Right cardiac atrium (tissue), 5 donors: ENCODE data around the gene IMMP2L. TPM values are rescaled to one million over a fixed set of nuclear protein-coding genes. Genes with fewer than 3 reads are reported as not detected.
"Not testable (repeated sequence)": the region's sequence is repeated elsewhere in the genome, so short reads cannot be mapped to it uniquely, and the experiment has no call there.

ENCODE experiments used
- ATAC-seq, 2 donors: fragments of 200-7000 bp; cut with Tn5 transposase; one replicate each; pipeline versions ENCODE4 v1.8.0 to v1.9.1; 2020; ENCODE audit warnings: moderate library complexity in 2 of 2, mild to moderate bottlenecking in 1 of 2
- DNase-seq, 3 donors: peaks; one replicate each; pipeline ENCODE4 v3.0.0-alpha.2; 2020
- H3K27ac ChIP-seq: one replicate; pipeline ENCODE4 v1.5.1; 2013; ENCODE audit warnings: mild to moderate bottlenecking, low read length, control low read depth, moderate library complexity
- H3K27me3 ChIP-seq: one replicate; pipeline ENCODE4 v1.6.1; 2013; ENCODE audit not compliant: control insufficient read depth, insufficient read depth
- H3K4me1 ChIP-seq: one replicate; pipeline ENCODE4 v1.6.1; 2013; ENCODE audit warnings: low read length; ENCODE audit not compliant: control insufficient read depth, insufficient read depth
- H3K4me3 ChIP-seq: one replicate; pipeline ENCODE4 v1.5.1; 2013; ENCODE audit warnings: low read length, control low read depth
- H3K9me3 ChIP-seq: one replicate; pipeline ENCODE4 v1.6.1; 2013; ENCODE audit warnings: low read length; ENCODE audit not compliant: control insufficient read depth
- whole genome bisulfite sequencing: extraction: QIAGEN DNeasy Blood & Tissue Kit; methylation state at CpG from one replicate; pipeline ENCODE4 v1.1.7; 2013; 5-methylcytosine and 5-hydroxymethylcytosine counted together
- intact Hi-C, 4 donors: fragments of 100-400 bp; cut with DNase I; formaldehyde crosslinking; loops; one replicate each; pipeline versions ENCODE4 v1.11.0 to v1.14.0; 2022 to 2023
- polyA plus RNA-seq: library from polyadenylated mRNA; stranded (reverse); fragments of 200-250 nt; gene quantifications from one replicate; pipeline ENCODE4 v1.2.3, GENCODE V29; 2013
- total RNA-seq, 4 donors: library from RNA; stranded (reverse); fragmentation: NEBNext Ultra II Directional; extraction: Animal tissue kit (Norgen Biotek cat#: 25700); gene quantifications; one replicate each; pipeline ENCODE4 v1.2.1, GENCODE V29; 2021
- donor health status: healthy with polysubstance abuse.
- donor health status: DM: no; HTN: yes; CAD: no.
- donor health status: DM: no; HTN: no; CAD: no.
- donor health status: DM: no; HTN: yes; CAD: no; lungs with severe emphysema.
- donor health status: DM: yes; HTN: yes; CAD: no.

Gene IMMP2L
- total and polyA plus RNA-seq, 5 donors: 6.6 to 16.2 (median 13.9) TPM

DNA sequence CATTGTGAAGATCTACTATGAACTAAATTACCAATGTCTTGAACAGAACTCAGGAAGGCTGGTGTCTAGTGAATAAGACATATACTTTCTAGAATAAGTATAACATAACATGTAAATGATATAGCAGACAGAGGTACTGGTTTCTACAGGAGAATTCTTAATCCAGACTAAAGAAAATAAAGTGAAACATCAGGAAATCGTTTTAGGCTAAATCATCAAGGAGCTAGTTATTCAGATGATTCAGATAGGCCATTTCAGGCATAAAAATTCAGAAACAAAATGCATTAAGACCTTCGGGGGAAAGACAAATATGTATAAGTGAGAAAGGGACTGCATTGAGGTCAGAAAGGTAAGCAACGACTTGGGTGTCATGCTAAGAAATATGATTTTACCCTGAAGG, 300.8 kb downstream of the IMMP2L start:
- Histone ChIP-seq H3K27me3 (no peaks in the 10 kb centered on the region), H3K4me3 (no peak overlapping the region), H3K4me1 (peaks cover 2% of the 10 kb centered on the region), H3K27ac (no peak overlapping the region), H3K9me3 (no peaks in the 10 kb centered on the region)
- 90% methylated on average over 3 of the region's 3 CpGs for WGBS
- ATAC-seq (no peak), DNase-seq (no peak)
- intact Hi-C loops: no loop called here

DNA sequence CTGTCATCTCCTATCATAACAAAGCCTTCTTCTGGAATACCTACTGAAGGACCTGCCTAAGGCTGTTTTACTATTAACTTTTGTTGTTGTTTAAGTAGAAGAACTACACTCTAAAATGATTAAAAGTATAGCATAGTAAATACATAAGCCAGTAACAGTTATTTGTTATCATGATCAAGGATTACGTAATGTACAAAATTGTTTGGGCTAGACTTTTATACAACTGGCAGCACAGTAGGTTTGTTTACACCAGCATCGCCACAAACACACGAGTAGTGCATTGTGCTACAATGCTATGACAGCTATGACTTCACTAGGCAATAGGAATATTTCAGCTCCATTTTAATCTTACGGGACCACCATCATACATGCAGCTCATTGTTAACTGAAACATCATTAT, 302.3 kb downstream of the IMMP2L start:
- 95% methylated on average over 4 of the region's 4 CpGs for WGBS
- H3K4me1 ChIP-seq: peaks cover 2% of the 10 kb centered on the region
- no peak for ATAC-seq
- H3K4me3 ChIP-seq: no peak overlapping the region
- no peaks in the 10 kb centered on the region for H3K9me3 ChIP-seq
- DNase-seq: no peak
- no peaks in the 10 kb centered on the region for H3K27me3 ChIP-seq
- intact Hi-C loops: no loop called here
- no peak overlapping the region for H3K27ac ChIP-seq

DNA sequence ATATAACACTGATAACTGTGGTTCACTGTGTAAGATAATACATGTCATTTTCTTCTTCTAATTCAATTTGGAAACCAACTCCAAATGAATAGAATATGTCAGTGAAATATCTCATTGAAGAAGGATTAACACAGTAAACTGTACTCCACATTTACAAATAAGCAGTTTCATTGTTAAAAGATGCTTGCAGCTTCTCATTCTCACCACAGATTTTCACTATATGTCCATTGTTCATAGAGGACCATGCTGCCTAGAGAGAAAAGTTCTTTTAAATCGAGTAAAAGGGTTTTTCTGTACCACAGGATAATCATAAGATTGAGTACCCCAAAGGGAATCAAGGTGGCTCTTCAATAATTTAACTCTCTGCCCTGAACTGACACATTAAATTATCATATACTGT, 305.9 kb downstream of the IMMP2L start:
- Histone ChIP-seq H3K4me3 (no peak overlapping the region), H3K9me3 (no peaks in the 10 kb centered on the region), H3K27me3 (no peaks in the 10 kb centered on the region), H3K4me1 (no peaks in the 10 kb centered on the region), H3K27ac (no peak overlapping the region)
- intact Hi-C loops: no loop called here
- WGBS: 80% methylated on average over 1 of the region's 1 CpG
- no peak for DNase-seq
- ATAC-seq: no peak

DNA sequence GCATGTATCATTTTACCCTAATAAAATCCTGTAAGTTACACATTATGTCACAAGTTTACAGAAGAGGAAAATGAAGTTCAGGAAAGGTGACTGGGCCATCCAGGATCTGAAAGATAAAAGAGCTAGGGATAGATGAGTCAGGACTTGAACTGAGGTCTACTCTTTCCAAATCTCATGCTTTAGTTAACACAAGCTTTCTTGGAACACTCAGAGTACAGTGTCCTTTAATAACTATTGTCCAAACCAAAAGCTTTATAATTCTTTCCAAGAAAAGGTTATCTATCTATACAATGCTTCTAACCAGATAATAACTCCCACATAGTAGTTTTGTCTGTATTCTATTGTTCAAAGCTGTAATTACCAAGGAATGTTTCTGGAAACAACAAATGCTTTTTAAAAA, 306.7 kb downstream of the IMMP2L start:
- intact Hi-C loops: no loop called here
- H3K27ac ChIP-seq: no peak overlapping the region
- no peaks in the 10 kb centered on the region for H3K4me1 ChIP-seq
- H3K4me3 ChIP-seq: no peak overlapping the region
- ATAC-seq: no peak
- H3K9me3 ChIP-seq: no peaks in the 10 kb centered on the region
- DNase-seq: no peak
- H3K27me3 ChIP-seq: no peaks in the 10 kb centered on the region

DNA sequence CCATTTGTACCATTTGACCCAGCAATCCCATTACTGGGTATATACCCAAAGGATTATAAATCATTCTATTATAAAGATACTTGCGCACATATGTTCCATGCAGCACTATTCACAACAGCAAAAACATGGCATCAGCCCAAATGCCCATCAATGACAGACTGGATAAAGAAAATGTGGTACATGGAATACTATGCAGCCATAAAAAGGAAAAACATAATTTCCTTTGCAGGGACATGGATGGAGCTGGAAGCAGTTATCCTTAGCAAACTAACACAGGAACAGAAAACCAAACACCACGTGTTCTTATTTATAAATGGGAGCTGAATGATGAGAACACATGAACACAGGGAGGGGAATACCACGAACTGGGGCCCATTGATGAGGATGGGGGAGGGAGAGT, 310.9 kb downstream of the IMMP2L start:
- H3K27ac ChIP-seq, H3K27me3 ChIP-seq, intact Hi-C loops, DNase-seq, H3K4me3 ChIP-seq, H3K9me3 ChIP-seq, ATAC-seq, H3K4me1 ChIP-seq: not testable (repeated sequence)
- 96% methylated on average over 3 of the region's 3 CpGs for WGBS

DNA sequence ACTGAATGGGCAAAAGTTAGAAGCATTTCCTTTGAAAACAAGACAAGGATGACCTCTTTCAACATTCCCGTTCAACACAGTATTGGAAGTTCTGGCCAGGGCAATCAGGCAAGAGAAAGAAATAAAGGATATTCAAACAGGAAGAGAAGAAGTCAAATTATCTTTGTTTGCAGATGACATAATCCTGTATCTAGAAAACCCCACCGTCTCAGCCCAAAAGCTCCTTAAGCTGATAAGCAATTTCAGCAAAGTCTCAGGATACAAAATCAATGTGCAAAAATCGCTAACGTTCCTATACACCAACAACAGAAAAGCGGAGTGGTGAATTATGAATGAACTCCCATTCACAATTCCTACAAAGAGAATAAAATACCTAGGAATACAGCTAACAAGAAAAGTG, 312.5 kb downstream of the IMMP2L start:
- WGBS: 84% methylated on average over 5 of the region's 5 CpGs
- H3K9me3 ChIP-seq, H3K27ac ChIP-seq, DNase-seq, intact Hi-C loops, ATAC-seq, H3K27me3 ChIP-seq, H3K4me3 ChIP-seq, H3K4me1 ChIP-seq: not testable (repeated sequence)

DNA sequence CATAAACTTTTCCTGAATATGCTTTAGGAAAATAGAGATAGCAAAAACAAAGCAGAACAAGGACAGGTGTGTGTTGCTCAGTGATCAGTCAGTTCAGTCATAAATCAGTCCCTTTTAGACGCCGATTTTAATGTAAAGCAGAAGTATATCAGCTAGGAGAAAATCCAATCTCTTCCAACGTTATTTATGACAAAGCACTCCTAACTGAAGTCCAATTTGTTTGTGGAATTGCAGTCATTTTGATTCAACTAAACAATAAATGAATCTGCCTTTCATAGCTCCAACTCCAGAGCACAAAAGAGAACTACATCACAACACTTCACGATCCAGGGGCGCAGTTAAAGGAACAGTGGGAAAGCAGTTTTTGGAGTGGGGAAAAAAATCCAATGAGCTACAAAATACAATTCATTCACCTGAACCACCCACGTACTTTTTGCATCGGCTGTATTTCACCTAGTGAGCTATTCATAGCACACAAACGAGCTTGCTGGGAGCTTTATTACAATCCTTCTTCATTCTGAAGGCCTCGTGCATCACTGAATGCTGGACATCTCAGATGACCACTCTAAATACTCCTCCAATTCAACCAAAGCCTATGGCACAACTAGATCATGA, 320.0 kb downstream of the IMMP2L start:
- ATAC-seq: no peak
- H3K27me3 ChIP-seq: no peaks in the 10 kb centered on the region

DNA sequence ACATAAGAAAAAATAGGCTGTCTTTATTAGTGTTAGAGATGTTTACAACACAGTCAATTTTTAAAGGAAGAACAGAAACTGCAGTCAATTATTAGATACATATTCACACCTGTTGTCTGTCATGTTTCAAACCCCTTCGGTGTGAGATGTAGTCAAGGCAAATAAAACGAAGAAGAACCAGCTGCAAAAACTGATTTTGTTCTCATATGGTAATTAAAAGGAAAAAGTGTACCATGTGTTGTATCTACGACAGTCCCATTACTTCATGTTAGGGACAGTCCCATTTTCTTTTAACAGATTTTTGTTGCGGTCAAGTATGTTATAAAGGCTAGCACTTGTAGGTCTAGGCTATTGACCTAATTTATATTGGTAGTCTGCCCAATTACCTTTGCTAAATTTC, 321.9 kb downstream of the IMMP2L start:
- ATAC-seq: no peak
- no peaks in the 10 kb centered on the region for H3K4me1 ChIP-seq
- no peak overlapping the region for H3K4me3 ChIP-seq
- DNase-seq: no peak
- intact Hi-C loops: no loop called here
- no peaks in the 10 kb centered on the region for H3K27me3 ChIP-seq
- H3K27ac ChIP-seq: no peak overlapping the region
- 93% methylated on average over 4 of the region's 4 CpGs for WGBS
- H3K9me3 ChIP-seq: no peaks in the 10 kb centered on the region

More for the DNA sequence above, 320.0 kb downstream of the IMMP2L start:
- H3K4me3 ChIP-seq: no peak overlapping the region
- H3K27ac ChIP-seq: no peak overlapping the region
- intact Hi-C loops: no loop called here
- H3K9me3 ChIP-seq: no peaks in the 10 kb centered on the region
- DNase-seq: no peak
- WGBS: 81% methylated on average over 9 of the region's 9 CpGs
- no peaks in the 10 kb centered on the region for H3K4me1 ChIP-seq

DNA sequence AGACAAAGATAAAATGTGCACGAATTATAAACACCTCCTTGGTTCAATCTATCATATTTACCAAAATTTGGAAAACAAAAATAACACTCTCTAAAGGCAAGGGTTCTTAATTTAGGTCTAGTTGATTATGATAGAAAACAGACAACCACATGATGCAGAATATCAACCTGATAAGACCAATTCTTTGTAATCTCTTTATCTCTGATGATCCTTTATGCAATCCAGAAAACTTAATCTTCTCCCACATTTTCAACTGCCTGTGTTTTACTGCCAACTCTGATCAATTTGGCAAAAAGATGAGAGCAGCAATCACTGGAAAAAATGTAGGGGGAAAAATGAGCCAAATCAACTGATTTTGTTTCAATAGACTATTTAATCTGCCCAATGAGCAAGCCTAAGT, 322.9 kb downstream of the IMMP2L start:
- Histone ChIP-seq H3K27me3 (no peaks in the 10 kb centered on the region), H3K4me3 (peak overlapping the region; percentile 64), H3K9me3 (no peaks in the 10 kb centered on the region), H3K4me1 (no peaks in the 10 kb centered on the region), H3K27ac (no peak overlapping the region)
- DNase-seq (no peak), ATAC-seq (no peak)
- intact Hi-C loops: no loop called here
- 0% methylated on average over 1 of the region's 1 CpG for WGBS

DNA sequence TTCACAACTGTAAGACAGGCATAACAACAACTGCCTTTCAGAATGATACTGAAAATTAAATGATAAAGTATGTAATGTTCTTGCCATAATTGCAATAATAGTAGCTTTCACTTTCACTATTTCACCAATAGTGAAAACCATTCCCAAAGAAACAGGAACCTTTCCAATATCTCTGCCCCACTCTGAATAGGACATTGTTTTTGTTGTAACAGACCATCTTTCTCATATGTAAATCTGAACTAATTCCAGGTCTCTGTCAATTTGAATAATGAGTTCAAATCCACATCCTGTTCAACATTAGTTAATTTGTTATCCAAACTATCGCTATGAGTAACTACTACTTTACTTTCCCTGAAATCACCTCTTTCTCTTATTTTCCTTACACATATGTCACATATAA, 323.4 kb downstream of the IMMP2L start:
- no peaks in the 10 kb centered on the region for H3K27me3 ChIP-seq
- no peak for DNase-seq
- H3K27ac ChIP-seq: no peak overlapping the region
- no peak for ATAC-seq
- peak overlapping the region; percentile 64 for H3K4me3 ChIP-seq
- H3K4me1 ChIP-seq: no peaks in the 10 kb centered on the region
- intact Hi-C loops: no loop called here
- 29% methylated on average over 1 of the region's 1 CpG for WGBS
- H3K9me3 ChIP-seq: no peaks in the 10 kb centered on the region

DNA sequence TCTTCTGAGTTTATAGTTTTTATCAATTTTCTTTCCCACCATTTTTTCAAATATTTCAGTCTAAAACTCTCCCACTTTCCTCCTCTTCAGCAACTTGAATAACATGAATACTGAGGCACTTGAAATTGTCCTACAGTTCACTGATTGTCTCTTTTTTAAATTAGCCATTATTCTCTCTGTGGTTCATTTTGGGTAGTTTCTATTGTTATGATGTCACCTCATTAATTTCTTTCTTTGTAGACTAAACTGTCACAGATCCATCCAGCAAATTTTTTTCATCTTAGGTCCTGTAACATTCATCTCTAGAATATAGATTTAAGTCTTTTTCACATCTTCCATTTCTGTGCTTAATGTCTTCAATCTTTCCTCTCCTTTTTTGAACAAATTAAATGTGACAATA, 326.6 kb downstream of the IMMP2L start:
- H3K4me1 ChIP-seq: no peaks in the 10 kb centered on the region
- DNase-seq: no peak
- H3K9me3 ChIP-seq: no peaks in the 10 kb centered on the region
- H3K4me3 ChIP-seq: no peak overlapping the region
- H3K27me3 ChIP-seq: no peaks in the 10 kb centered on the region
- ATAC-seq: no peak
- H3K27ac ChIP-seq: no peak overlapping the region
- intact Hi-C loops: no loop called here
